HG03045 (cell line): ENCODE measurements around the gene CPN1.
"Not testable (repeated sequence)": the region's sequence is repeated elsewhere in the genome, so short reads cannot be mapped to it uniquely, and the experiment has no call there.

Source experiments
- ATAC-seq: cut with Tn5 transposase; IDR thresholded peaks from one replicate; pipeline ENCODE4 v1.9.1; 2021; ENCODE audit warnings: mild to moderate bottlenecking, moderate library complexity; ENCODE audit not compliant: unreplicated experiment

Gene CPN1

GRCh38 chr10:100082276-100082675, 607 bp upstream of the CPN1 start:
- ATAC-seq: not testable (repeated sequence)

DNA sequence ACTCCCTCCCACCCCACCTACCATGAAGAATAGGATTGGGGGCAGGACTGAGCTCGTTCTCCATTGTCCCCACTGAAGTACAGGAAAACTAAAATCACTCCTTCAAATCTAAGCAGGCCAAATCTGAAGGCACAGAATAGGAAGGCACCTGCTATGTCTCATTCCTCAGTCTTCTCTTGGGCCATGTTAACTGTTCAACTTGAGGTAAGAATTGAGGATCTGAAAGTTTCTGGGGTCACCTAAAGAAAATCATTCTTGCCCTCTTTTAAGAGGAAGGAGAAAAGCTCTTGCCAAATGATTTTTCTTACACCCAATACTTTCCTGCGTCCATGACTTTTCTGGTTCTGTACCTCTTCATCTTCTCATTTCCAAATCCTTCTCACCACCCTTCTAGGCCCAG, 4.9 kb downstream of the CPN1 start:
- no peak for ATAC-seq

DNA sequence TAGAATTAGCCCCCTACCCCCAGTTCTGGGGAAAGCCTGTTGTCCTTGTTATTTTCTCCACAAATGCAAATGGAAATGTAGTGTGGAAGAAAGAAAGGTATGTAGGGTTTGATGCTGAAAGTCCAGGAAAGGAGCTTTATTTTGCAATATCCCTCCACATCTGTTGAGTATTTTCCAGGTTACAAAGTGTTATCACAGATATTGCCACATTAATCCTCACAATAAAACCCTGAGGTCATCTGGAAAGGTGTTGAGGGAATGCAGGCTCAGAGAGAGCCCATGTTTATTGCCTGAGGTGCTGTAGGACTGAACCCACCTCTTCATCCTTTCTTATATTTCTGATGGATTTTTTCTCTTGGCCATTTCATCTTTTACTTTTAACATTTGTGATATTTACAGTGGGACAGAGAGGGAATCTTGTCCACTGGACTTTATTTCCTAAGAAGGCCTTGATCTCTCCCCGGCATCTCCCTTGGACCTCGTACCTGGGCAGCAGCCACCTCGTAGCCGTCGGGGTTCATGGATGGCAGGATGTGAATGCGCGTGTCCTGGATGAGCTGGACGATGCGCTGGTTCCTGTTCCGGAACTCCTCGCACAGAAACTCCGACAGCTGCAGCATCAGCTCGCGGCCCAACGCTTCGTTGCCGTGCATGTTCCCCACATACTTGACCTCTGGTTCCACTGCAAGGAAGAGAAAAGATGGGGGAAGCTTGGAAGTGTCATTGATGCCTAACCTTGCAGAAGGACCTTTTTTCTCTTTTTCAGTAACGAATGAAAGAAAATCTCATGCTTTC, 6.0 kb downstream of the CPN1 start:
- ATAC-seq: no peak

GRCh38 chr10:100072514-100072913, 9.2 kb downstream of the CPN1 start:
- ATAC-seq: no peak

DNA sequence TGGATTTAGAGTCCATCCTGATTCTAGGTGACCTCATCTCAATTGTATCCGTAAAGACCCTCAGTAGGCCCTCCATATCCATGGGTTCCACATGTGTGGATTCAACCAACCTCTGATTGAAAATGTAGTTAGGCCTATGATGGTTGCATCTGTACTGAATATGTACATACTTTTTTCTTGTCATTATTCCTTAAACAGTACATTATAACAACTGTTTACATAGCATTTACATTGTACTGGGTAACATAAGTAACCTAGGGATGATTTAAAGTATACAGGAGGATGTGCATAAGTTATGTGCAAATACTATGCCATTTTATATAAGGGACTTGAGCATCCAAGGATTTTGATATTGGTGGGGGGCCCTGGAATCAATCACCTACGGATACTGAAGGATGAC, 10.1 kb downstream of the CPN1 start:
- ATAC-seq: no peak

DNA sequence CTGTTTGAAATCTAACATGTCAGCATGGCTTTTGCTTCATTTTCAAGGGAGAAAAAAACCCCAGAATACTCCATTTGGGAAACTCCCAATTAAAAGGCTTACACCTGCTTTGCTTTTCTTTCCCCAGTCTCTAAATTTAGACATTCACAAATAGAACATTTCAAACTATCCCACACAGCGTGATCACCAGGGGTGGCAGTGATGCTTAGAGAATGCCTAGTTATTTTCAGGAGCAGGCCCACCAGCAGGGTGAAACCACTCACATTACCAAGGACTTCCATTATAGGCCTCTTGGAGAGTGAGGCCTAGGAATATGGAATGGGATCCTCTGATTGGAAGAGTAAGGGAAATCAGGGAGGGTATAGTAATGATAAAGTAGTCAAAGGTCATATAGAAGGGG, 14.2 kb downstream of the CPN1 start:
- no peak for ATAC-seq

- no peak for ATAC-seq
Observed at GRCh38 chr10:100065084-100065660, 16.5 kb downstream of the CPN1 start.

GRCh38 chr10:100061401-100061800, 20.3 kb downstream of the CPN1 start:
- no peak for ATAC-seq

DNA sequence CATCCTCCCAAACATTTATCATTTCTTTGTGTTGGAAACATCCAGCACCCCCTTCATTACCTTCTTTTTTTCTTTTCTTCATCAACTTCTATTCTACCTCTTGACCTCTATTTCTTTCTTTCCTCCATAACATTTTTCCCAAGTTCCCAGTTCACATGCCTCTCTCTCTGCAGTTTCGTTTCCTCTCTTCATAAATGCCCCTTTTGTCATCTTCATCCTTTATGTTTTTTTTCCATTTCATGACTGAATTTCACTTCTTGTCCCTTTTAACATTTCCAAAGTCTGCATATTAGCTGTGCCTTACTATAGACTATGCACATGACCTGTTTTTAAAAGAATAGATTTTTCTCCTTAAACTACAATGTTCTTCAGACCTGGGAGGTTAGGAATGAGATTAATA, 23.7 kb downstream of the CPN1 start:
- ATAC-seq: no peak

DNA sequence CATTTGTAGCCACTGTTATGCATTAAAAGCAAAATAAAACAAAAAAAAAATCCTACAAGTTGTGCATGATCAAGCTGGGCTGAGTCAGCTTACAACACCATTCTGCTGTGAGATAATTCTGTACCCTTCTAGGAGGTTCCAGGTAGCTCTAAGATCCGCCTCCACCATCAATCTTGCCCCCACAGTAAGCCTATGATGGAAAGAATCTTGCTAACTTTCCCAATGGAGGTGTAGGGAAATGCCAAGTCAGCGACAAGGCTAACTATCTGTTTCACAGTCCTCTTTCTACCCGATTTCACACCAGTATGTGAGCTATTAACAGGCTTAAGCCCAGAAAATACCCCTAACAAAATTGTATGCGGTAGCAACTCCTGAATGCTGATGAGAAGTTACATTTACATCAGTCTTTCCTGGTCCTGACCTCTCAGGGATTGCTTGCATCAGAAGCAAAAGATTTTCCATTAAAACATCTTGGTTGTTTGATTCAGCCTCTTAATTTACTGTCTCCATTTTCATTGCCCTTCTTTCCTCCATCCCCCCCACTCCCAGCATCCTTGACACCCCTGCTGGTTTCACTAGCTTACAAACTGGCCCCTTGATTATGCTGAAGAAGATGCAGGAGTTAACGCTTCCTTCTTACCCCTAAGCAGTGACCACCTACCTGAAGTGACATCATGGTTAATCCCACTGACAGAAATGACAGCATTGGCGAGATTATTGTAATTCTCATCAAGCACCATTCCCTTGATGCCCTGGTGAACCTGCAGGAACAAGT, 27.8 kb downstream of the CPN1 start:
- no peak for ATAC-seq

GRCh38 chr10:100046021-100046486, 35.6 kb downstream of the CPN1 start:
- ATAC-seq: no peak

GRCh38 chr10:100045592-100045991, 36.1 kb downstream of the CPN1 start:
- no peak for ATAC-seq

DNA sequence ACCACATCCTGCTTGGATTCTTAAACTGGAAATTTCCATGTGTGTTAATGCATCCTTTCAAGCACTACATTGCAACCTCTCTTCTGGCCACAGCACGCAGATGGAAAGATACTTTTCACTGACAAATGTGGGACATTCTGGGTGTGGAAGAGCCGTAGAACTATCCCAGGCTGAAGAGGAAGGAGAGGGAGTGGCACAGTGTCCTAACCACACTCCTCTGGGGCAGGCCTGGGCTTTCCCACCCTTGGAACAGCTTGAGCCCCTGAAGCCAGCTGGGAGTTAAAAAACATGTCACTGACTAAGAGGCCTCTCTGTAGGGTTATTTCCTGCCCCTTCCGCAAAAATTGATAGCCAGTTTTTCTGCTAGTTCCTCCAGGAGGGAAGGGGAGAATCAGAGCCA, 37.9 kb downstream of the CPN1 start:
- ATAC-seq: no peak

DNA sequence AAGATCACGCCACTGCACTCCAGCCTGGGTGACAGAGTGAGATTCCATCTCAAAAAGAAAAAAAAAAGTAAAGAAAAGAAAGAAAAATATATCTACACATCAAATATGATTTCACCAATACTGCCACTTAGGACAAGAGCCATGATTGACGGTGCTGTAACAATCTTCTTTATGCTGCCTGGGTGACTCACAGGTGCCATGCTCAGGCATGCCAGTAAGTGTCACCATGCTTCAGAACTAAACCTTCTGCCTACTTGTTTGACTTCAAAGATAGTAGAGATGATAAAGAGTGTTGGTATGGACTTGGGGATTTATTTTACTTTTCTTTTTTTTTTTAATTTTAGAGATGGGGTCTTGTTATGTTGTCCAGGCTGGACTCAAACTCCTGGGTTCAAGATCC, 38.3 kb downstream of the CPN1 start:
- no peak for ATAC-seq

DNA sequence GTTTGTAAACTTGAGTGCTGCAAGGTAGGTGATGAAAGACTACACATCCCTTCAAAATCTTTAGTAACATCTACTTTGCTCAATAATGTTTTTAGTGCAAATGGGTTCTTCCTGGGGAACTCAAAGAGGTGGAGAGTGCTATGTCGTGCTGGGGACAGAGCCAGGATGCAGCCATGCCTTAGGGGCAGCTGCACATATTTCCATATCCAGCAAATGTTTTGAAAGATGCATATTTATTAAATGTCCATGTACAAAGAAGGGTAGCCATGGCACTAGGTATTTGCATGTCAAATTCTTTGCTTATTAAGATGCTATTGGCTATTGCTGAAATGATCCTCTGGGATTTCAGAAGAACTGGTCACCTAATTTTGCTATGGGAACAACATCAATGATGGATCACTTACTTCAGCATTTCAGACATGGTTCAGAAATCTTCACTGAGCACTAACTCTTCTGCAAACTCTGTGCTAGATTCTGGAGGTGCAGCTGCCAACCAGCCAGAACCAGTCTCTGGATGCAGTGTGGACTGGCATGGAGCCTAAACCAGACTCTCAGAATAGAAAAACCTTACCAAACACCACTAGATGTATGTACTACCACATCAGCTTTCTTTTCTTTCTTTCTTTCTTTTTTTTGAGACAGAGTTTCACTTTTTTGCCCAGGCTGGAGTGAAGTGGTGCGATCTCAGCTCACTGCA, 40.2 kb downstream of the CPN1 start:
- ATAC-seq: no peak

- no peak for ATAC-seq
Observed at GRCh38 chr10:100038561-100039071, 43.1 kb downstream of the CPN1 start.

DNA sequence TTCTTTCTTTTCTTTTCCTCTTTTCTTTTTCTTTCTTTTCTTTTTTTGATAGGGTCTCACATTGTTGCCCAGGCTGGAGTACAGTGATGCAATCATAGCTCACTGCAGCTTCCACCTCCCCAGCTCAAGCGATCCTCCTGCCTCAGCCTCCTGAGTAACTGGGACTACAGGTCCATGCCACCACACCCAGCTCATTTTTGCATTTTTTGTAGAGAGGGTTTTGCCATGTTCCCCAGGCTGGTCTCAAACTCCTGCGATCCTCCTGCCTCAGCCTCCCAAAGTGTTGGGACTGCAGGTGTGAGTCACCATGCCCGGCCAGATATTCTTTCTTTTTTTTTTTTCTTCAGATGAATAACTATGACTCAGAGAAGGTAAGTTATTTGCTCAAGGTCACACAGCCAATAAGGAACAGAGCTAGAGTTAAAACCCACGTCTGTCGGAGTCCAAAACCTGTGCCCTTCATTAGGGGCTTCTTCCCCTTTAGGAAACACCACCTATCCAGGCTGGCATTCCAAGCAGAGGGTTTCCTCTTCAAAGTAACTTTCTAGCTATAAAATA, 43.8 kb downstream of the CPN1 start:
- ATAC-seq: no peak

- ATAC-seq: no peak
Observed at GRCh38 chr10:100036850-100037249, 44.8 kb downstream of the CPN1 start.

- ATAC-seq: no peak
Observed at GRCh38 chr10:100033766-100034418, 47.8 kb downstream of the CPN1 start.

DNA sequence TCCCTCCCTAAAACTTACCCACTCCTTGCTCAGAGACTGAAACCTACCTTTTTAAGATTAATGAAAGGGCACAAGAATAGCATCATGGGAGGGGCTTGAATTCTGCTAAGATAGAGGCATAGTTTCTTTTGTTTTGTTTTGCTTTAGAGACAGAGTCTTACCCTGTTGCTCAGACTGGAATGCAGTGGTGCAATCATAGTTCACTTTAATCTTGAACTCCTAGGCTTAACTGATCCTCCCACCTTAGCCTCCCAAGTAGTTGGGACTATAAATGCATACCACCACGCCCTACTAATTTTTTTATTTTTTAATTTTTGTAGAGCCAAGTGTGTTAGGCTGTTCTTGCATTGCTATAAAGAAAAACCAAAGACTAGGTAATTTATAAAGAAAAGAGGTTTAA, 54.3 kb downstream of the CPN1 start:
- ATAC-seq: no peak
